Ecto neural progenitor cell (in vitro differentiated cells): ENCODE data around the gene CCDC68.
"Not testable (repeated sequence)": the region's sequence is repeated elsewhere in the genome, so short reads cannot be mapped to it uniquely, and the experiment has no call there.

Experiments used
- DNase-seq: peaks from one replicate; pipeline ENCODE4 v3.0.0-alpha.2; 2018; ENCODE audit warnings: low spot score

The CCDC68 gene

GRCh38 chr18:54873884-54874255 lies 85.4 kb downstream of the CCDC68 start:
- no peak for DNase-seq

DNA sequence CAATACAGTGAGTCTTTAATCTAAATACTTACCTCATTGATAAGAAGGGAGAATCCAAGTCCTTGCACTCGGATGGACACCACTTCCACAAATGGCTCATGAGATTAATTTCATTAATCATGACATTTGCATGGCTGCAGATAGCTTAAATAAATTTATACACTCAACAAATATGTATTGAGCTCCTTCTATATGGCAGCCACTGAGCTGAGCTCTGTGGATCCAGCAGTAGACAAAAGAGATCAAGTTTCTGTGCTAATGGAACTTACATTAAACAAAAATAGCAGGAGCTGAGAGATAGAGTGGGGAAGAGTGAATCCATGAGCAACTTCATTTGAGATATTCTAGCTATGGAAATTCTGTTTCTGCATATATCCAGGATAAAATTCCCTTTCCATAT lies 86.6 kb downstream of the CCDC68 start:
- DNase-seq, result no peak

DNA sequence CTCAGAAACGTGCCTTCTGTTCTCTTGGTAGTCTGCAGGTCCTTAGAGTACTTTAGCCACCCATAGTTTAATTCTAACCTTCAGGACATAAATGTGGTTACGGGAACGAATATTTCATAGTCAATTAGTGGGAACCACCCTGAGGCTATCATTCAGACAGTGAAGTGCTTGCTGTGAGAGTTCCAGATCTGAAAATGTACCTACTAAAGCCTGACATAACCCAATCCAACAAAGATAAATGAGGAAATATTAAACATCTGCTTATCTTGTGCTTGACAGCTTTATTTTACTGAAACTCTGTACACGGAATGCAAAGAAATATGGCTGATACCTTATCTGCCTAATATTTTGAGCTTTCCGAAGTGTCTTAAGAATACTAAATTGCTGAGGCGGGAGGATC lies 88.0 kb downstream of the CCDC68 start:
- DNase-seq, result no peak

GRCh38 chr18:54867131-54867530 lies 92.1 kb downstream of the CCDC68 start:
- DNase-seq, result no peak

DNA sequence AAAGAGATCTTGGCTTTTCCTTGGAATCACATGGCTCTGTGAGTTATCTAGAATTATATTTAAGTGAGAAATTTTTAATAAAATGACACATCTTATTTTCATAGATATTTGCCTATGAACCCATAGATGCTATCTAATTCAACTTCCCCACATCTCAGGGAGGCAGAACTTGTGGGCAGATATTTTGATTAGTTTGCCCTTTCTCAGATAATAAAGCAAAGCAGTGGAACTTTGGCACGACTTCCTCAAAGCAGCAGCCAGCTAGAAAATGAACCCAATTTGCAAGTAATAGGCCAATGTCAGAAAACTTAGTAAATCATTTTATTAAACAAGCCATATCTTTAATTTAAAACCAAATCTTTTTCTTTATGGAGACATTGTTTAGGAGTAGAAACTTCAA lies 98.3 kb downstream of the CCDC68 start:
- no peak for DNase-seq

DNA sequence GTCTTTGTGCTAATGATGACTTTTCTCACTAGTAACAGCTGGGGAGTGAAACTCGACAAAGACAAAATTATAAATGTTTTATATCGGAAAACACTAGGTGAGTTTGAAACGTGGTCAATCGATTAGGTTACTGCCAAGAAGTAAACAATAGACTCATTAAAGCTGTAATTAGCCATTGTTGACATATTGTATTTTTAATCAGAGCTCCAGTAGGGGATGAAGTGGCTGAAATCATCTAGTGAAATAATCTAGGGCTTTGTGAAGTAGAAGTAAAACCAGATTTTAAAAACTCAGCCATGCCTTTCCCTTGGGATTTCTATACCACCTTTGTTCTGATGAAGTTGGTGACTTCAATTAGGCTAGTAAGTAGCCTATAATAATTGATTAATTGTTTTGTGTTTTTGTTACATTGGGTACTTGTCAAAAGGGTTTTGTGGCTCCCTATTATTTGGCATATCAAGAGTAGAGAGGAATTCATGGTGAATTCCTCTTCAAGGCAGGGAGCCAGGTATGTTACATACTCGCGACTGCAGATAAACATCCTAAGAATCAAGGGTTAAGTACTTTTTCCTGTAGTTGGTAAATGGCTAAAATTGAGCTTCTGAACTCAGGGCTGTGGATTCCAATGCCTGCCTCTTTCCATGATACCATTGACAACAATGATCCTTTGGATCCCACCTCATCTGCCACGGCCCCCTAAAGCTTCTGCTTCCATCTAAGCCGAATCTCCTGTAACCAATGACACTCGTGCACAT lies 99.4 kb downstream of the CCDC68 start:
- no peak for DNase-seq

GRCh38 chr18:54857499-54857898 lies 101.8 kb downstream of the CCDC68 start:
- DNase-seq, result no peak

- no peak for DNase-seq
These were observed 103.1 kb downstream of the CCDC68 start for GRCh38 chr18:54856105-54856646.

- DNase-seq, result not testable (repeated sequence)
These were observed 104.2 kb downstream of the CCDC68 start for GRCh38 chr18:54855050-54855449.

GRCh38 chr18:54852780-54853675 lies 106.2 kb downstream of the CCDC68 start:
- DNase-seq, result no peak
